Muscle of arm (tissue), 14 donors: ENCODE results near the gene CLDN7. TPM values are rescaled to one million over a fixed set of nuclear protein-coding genes. Genes with fewer than 3 reads are reported as not detected.

Source experiments
- DNase-seq: peaks from one replicate; pipeline ENCODE4 v3.0.0-alpha.2; 2013
- long read RNA-seq, 11 donors: transcript quantifications; one replicate each; lab custom pipeline, GENCODE V29; 2026
- polyA plus RNA-seq, 12 donors: library from polyadenylated mRNA; unstranded; fragments of 120-200 nt; gene quantifications; one replicate each; pipeline ENCODE4 v1.2.1, GENCODE V29; 2013; ENCODE audit not compliant: insufficient read length in 12 of 12

The CLDN7 gene, protein sequence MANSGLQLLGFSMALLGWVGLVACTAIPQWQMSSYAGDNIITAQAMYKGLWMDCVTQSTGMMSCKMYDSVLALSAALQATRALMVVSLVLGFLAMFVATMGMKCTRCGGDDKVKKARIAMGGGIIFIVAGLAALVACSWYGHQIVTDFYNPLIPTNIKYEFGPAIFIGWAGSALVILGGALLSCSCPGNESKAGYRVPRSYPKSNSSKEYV
- polyA plus RNA-seq = 10 to 100 TPM in 1 of 12 donors, 1 to 10 TPM in 7, under 1 TPM in 3, not detected in 1; 0.32 to 39.4 (median 1.1) TPM
- long read RNA-seq, donor 1, transcript CLDN7-202 (5 exons, 1,228 nt) = minor isoform, 10 of 219 reads
- long read RNA-seq, donor 1, transcript CLDN7-207 (3 exons, 485 nt) = minor isoform, 30 of 219 reads
- long read RNA-seq, donor 1, transcript CLDN7-201 (4 exons, 1,542 nt) = major isoform, 164 of 219 reads
- long read RNA-seq, donor 1, partial matches to known transcripts = 15 of 219 reads
- long read RNA-seq, donor 1, other reads (novel, unspliced or antisense) = 0 of 219 reads
- long read RNA-seq, donor 2 = 0 reads
- long read RNA-seq, donor 3, partial matches to known transcripts = 0 of 1 reads
- long read RNA-seq, donor 3, other reads (novel, unspliced or antisense) = 0 of 1 reads
- long read RNA-seq, donor 4 = 0 reads
- long read RNA-seq, donor 5, partial matches to known transcripts = 0 of 2 reads
- long read RNA-seq, donor 5, other reads (novel, unspliced or antisense) = 0 of 2 reads
- long read RNA-seq, donor 6, partial matches to known transcripts = 0 of 1 reads
- long read RNA-seq, donor 6, other reads (novel, unspliced or antisense) = 0 of 1 reads
- long read RNA-seq, donor 7, partial matches to known transcripts = 0 of 3 reads
- long read RNA-seq, donor 7, other reads (novel, unspliced or antisense) = 0 of 3 reads
- long read RNA-seq, donor 8, partial matches to known transcripts = 0 of 2 reads
- long read RNA-seq, donor 8, other reads (novel, unspliced or antisense) = 0 of 2 reads
- long read RNA-seq, donor 9, partial matches to known transcripts = 0 of 3 reads
- long read RNA-seq, donor 9, other reads (novel, unspliced or antisense) = 0 of 3 reads
- long read RNA-seq, donor 10 = 0 reads
- long read RNA-seq, donor 11 = 0 reads

DNA sequence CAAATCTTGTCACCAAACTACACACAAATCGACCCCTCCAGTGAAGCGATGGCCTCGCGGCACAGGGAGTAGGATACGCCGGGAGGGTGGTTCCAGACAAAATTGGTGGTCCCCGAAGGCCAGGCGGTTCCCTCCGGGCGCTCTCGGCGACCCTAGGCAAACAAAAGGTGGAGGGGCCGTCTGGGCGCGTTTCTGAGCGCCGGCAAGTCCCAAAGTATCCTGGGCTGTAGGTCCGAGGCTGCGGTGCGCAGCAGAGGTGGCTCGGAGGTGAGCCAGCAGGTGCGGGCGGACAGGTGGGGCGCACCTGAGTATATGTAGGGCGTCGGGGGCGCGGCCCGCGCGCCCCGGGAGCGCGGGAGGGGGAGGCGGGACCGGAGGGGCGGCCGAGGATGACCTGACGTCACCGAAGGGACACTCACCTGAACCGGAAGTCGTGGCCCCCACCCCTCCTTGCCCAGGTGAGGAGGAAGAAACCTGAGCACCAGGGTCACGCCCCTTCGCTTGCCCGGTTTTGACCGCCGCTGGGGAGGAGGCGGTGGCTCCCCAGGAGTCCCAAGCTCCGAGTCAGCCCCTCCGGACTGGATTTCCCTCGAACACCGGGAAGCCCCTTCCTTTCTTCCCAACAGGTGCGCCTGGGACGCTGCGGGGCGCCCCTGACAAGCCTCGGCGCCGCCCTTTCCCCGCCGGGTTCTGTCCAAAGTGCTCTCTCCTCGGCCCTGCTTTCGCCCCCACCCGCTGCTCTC is at the start of gene CLDN7:
TSS of gene CLDN7 (minus strand) at position 287 of the 743 bp plus-strand sequence. CDS start 435 bp downstream, outside the sequence.
- no peak for DNase-seq

DNA sequence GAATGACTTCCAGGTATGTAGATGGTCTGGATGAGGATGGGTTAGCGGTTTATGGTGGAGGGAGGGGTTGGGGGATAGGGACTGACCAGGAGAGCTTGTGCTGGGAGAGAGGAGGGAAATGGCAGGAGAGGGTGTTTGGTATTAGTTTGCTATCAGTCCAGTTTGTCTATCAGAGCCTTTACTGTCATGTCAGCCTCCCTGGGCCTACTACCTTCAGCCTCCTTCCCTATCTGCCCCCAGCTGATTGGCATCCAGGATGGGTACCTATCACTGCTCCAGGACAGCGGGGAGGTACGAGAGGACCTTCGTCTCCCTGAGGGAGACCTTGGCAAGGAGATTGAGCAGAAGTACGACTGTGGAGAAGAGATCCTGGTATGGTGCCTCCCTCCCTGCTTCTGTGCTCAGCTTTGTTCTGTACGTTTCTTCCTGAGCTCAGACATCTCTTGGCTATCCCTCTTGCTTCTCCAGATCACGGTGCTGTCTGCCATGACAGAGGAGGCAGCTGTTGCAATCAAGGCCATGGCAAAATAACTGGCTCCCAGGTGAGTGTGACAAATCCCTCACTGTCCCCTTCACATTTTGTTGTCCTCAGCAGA is 48.9 kb upstream of the CLDN7 start:
- no peak for DNase-seq

DNA sequence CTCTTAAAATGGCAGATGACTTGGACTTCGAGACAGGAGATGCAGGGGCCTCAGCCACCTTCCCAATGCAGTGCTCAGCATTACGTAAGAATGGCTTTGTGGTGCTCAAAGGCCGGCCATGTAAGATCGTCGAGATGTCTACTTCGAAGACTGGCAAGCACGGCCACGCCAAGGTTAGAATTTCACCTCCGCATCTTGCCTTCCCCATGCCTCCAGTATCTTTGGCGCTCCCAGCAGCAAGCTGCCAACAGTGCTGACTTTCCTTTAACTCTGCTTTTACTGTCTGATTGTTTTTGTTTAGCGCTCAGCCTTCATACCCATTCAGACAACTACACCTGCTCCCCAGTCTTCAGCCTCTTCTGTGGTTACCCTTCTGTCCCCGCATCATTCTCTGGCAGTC is 47.4 kb upstream of the CLDN7 start:
- no peak for DNase-seq

DNA sequence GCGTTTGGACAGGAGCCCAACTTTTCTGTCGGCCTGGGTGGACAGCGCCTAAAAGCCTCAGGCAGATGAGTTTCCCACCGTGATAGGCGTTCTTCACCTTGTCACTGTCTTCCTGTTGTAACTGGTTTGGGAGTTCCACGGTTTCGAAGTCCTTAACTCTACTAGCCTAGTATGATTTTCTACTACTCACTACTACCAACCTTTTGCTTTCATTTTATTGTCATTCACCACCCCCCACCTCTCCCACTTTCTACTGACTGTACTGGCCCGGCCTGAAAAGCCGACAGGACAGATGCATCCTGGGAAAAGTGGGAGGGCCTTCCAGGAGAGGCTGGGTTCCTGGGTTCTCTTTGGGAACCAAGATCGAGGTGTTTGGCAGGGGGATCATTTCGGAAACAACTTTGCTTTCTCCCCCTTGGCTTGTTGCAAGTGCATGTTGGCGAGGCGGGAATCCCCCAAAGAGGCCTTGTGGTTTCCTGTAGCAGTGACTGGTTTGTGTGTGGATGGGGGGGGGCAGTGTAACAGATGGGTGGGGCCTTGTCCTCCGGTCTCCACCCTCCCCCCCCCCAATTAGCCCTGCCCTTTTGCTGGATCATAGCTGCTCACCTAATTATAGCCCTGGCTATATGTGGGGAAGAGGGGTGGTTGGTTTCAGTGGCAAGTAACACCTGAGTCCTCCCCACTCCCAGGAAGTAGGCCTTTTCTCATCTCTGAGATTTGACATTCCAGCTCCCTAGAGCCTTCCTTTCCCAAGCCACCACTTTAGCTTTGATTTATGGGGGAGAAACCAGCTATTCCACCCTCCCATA is 46.6 kb upstream of the CLDN7 start:
- DNase-seq = peak; percentile 69

DNA sequence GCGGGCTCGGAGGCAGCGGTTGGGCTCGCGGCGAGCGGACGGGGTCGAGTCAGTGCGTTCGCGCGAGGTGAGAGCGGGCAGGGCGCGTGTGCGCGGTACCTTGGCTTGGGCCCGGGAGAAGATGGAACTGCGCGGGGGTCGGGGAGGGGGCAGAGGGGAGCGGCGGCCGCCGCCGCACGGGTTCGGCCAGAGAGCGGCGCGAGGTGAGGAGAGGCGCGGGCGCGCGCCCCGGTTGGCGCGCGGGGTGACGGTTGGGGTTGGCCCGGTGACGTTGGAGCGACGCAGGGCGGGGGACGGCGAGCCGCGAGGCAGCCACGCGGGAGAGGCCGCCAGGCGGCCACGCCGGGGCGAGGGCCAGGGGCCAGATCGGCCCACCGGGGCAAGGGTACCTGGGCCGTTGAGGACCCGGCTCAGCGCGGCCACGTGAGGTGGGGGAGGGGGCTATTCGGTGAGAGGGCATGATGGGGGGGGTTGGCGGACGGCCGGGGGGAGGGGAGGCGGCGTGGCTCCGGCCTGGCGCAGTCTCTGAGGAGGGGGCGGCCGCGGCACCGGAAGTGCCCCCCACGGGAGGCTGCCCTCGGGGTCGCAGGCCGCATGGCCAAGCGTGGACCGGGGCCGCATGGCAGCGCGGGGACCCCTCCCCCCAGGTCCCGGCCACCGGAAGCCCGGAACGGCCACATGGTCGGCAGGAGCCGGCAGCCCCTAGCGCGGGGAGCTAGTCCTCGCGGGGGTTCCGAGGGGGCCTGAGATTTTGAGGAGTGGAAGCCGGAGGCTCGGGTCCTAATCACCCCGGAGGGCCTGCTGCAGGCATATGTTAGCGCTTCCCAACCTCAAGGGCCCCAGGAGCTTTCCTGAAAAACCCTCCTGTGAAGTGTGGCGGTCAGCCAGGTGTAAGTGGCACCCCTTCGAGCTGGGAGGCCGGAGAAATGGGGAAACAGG is 45.7 kb upstream of the CLDN7 start:
- peak; percentile 25 for DNase-seq

DNA sequence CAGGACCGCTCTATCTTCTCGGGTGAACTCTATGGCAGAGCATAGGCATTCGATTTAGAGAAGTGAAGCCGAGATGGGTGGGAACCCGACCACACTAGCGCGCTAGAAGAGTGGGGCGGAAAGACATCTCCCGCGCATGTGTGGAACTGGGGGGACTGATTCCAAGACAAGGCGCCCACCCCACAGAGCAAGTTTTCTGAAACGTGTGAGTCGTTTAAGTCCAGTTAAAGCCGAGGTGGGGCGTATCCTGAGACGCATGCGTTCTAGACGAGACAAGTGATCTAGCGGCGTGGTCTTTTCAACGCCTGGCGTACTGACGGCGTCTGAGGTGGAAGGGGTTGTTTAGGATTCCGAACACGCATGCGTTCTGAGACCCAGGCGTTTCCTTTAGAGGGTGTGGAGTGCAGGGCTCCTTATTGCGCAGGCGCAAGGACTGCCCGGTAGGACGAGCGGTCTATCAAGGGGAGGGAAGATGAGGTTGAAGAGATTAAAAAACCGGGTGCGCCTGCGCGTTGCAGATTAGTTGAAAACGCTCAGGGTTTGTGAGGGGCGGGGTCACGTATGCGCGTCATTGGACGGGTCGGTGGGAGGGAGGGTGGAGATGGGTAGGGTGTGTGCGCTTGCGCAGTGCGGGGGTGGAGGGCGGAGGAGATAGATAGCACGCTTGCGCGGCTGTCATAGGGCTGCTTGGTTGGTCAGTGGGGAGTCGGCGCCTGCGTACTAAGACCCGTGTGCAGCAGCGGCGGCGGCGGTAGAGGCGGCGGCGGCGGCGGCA is 44.8 kb upstream of the CLDN7 start, which contains the start of gene EIF5A:
TSS of gene EIF5A (plus strand) at position 718 of the 775 bp plus-strand sequence. CDS start 2,008 bp downstream, outside the sequence.
- peak; percentile 100 for DNase-seq

DNA sequence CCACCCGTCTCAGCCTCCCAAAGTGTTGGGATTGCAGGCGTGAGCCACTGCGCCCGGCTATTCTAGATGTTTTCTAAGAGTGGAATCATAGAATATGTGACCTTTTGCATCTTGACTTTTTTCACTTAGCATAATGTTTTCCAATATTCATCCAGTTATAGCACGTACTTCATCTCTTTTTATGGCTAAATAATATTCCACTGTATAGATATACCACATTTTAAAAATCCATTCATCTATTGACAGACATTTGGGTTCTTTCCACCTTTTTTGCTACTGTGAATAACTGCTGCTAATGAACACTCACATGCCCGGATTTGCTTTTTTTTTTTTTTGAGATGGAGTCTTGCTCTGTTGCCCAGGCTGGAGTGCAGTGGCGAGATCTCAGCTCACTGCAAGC is 41.9 kb upstream of the CLDN7 start:
- DNase-seq = no peak

DNA sequence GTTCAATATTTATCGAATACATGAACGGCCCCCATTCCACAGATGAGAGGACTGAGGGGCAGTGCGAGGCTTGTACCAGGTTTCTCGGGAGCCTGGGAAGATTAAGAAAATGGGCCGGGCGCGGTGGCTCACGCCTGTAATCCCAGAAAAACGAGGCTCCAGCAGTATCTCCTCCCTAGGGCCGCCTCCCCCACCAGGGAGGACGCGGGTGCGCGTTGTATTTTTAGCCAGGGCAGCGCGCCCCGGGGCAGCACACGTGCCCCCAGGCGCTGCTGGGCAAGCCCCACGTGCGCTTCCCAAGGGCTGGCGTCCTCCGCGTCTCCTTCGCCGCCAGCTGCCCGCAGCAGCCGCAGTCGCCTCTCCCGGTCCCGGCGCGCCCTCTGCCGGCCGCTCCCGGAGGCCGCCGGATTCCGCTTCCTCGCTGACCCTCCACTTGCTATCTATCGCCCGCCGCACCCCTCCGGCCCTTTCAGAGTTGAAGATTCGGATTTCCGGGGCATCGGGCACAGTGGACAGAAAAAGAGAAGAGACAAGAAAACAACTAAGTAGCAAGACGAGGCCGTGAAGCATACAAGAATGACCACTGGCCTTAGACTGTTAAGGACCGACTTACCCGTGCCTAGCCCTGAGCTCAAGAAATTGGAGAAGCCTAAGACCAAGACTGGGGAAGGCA is 34.0 kb upstream of the CLDN7 start:
- peak; percentile 79 for DNase-seq

DNA sequence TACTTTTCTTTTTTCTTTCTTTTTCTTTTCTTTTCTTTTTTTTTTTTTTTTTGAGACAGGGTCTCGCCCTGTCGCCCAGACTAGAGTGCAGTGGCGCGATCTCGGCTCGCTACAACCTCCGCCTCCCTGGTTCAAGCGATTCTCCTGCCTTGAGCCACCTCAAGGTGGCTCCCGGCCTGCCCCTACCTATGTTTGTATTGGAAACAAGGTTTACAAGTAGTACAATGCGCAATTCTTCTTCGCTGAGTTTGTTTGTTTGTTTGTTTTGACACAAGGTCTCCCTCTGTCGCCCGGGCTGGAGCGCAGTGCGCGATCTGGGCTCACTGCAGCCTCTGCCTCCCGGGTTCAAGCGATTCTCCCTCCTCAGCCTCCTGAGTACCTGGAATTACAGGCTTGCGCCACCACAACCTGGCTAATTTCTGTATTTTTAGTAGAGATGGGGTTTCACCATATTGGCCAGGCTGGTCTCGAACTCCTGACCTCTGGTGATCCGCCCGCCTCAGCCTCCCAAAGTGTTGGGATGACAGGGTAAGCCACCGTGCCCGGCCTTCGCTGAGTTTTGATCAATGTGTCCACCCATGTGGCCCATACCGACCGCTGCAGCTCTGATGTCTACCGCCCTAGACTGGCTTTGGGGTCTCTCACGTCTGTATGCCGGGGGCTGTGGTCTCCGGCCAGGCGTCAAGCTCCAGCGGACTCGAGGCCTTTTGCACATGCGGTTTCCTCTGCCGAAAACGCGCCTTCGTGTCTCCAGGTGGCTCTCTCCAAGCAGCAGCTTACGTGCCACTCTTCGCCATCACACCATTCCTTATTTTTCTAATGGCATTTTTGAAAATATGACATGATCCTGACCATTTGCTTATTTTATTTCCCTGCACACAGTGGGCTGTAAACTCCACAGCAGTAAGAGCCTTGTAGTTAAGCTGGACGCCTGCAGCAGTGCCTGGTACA is 33.2 kb upstream of the CLDN7 start:
- DNase-seq = no peak

DNA sequence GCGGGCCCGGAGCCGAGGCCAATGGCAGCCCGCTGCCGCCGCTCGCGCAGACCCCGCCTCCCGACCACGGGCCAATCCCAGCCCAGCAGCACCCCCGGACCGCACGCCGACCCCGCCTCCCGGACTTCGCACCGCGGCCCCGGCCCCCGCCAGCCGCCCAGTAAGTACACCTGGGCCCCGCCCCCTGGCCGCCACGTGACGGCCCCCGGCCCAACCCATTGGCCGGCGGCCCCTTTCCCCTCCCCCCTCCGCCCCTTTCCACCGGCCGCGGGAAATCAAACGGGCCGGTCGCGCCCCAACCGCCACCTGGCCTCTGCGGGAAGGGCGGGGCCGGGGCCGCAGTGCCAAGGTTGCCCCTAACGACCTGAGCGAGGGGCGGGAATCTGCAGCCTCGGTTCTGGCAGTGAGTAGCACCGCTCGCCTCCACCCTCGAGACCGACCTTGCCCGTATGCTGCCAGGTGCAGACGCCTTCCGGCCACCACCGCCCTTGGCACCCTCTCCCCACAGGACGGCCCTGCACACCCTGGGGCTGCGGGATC is 32.4 kb upstream of the CLDN7 start, which contains the start of gene YBX2:
TSS of gene YBX2 (minus strand) at position 26 of the 540 bp plus-strand sequence. CDS start 139 bp downstream, outside the sequence.
- DNase-seq = no peak

DNA sequence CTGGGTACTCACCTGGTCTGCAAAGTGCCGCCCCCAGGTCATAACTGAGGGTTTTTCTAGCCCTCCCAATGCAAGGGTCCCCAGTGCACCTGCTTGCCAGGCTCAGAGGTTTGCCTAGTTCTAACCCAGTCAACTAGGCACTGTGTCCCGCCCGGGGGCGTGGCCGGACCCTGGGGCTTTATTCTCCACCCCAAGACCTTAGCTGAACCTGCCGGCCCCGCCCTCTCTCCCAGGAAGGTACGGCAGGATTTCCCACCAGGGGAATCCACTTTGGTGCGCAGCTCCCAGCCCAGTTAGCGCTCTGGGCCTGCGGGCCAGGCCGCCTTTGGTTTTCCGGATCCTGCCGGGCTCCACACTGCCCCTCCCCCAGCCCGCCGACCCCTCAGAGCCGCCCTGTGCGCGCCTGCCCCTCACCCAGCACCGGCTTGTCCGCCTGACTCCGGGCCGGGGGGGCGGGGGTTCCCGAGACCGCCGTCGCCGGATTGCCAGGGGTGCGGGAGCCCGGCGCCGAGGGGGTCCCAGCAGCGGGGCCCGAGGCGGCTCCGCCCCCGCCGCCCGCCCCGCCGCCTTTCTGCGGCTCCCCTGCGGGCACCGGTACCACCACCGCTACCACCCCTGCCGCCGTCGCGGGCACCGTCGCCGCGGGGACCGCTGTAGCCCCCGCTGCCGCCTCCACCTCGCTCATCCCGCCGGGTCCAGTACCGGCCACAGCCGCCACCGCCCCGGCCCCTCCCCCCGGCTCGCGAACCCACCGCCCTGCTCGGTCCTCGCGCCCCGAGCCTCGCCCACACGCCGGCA is 31.7 kb upstream of the CLDN7 start:
- no peak for DNase-seq

DNA sequence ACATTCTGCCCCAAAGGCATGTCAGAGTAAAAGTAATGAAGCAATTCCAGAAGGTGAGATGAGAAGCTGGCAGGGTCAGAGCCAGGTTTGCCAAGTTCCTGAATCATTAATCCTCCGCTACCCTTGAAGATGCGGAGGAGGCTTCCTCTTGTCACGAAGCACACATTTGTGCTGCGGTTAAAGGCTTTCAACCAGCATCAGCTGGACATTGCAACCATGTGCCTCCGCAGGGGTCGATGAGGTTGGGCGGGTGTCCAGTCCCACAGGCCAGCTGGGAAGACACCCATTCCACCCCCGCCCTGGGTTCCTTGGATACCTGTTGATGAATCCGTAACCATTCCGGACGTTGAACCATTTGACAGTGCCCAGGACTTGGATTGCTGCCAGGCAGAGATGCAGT is 30.9 kb upstream of the CLDN7 start:
- no peak for DNase-seq

DNA sequence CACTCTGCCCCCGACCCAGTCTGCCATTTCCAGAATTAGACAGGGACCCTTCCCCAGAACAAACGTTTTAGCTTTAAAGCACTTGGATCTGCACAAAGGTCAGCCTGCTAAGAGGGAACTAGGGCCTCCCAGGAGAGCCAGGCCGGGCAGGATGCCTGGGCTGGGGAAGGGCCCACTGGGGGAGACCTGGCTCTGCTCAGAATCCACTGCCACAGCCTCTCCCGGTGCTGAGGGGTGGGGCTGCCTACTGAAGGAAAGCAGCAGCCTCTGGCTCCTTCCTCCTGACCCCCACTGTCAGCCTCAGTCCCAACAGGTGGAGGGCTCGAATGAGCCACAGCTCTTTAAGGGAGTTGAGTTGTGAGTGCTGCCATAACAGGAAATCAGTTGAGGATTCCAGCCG is 30.5 kb upstream of the CLDN7 start:
- DNase-seq = no peak

DNA sequence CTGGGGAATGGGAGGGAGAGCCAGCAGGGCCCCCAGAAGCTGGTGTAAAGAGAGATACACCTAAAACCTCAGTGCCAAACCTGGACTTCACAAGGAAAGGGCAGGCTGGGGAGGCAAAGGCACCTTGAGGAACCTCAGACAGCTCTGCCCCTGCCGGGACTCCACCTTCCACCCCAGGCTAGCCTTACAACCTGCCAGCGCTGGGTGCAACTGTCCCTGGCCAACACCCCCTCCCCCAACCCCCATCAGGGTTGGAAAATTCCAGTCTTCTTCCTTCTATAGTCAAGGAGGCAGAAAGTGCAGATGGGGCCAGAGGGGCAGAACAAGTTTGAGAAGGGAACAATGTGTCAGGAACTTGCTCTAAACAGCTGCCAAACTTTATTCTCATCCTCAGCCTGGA is 29.9 kb upstream of the CLDN7 start:
- no peak for DNase-seq

DNA sequence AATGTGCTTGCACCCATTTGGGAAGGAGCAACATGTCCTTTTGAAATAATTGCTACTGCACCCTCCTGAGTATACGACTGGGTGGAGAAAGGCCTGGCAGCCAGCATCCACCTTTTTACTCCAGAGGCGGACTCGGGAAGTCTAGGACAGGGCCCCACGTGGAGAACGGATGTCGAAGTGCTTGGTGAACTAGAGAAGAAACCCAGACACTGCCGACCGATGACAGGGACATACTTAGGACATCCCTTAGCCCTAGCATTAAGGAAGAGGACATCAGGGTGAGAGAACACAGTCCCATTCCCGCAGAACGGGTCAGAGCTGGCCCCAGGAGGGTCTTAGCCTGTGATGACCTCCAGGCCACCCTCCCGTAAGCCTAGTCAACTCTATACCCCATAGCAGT is 28.4 kb upstream of the CLDN7 start:
- DNase-seq = no peak
